ENCODE measurements around the gene SIT1.

Gene SIT1, protein sequence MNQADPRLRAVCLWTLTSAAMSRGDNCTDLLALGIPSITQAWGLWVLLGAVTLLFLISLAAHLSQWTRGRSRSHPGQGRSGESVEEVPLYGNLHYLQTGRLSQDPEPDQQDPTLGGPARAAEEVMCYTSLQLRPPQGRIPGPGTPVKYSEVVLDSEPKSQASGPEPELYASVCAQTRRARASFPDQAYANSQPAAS

DNA sequence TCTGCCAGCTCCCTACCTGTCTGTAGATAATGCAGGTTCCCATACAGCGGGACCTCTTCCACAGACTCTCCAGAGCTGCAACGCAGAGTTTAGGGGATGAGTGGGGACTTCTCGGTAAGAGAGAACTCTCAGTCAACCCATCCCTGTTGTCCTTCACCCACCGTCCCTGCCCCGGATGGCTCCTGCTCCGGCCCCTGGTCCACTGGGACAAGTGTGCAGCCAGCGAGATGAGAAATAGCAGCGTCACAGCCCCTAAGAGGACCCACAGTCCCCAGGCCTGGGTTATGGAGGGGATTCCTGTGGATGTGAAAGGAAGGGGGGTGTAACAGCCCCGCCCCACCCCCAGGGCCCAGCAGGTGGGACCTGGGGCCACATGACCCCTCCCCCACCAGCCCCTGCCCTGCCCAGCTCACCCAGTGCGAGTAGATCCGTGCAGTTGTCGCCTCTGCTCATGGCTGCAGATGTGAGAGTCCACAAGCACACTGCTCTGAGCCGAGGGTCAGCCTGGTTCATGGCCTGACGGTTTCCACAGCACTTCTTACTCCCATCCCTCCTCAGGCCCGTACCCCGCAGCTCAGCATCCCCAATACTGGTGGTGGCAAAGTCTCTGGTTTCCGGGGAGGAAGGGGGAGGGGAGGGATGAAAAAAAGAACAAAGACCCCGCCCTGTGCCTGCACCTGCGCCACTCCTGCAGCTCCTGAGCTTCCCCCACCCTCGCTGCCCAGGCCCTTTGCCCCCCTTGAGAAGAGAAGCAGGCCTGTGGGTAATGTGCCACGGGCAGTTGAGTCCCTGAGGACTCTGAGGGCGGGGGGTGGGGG lies at the start of gene SIT1:
Gene SIT1, minus strand, starts transcription at position 591 of the 818 bp plus-strand sequence. Its CDS starts 78 bp downstream, at position 513.
- TF ChIP-seq GATA2 (IDR thresholded peaks at IDR 0.05; ENCODE audit: low read depth, low read length) = no peak

DNA sequence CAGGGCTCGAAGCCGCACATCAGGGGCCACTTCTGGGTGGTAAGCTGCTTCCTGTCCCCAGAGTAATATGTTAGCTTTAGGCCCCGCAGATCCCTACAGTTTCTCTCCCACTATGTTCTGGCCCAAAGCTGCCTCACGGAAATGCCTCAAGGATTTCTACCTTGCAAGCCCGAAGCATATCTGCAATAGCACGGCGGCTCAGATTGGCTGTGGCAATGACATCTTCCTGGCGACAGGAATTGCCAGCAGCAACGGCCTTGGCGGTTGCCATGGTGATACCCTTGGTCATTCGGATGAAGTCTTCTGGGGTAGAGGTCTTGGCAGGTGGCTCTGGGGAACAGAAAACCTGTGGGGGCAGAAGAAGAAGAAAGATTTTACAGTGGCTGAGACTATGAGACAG lies 49.3 kb upstream of the SIT1 start:
- TF ChIP-seq GATA2 (IDR thresholded peaks at IDR 0.05; ENCODE audit: low read depth, low read length) (no peak), GATA3 (IDR thresholded peaks at IDR 0.05; ENCODE audit: low read depth, low read length) (no peak)

DNA sequence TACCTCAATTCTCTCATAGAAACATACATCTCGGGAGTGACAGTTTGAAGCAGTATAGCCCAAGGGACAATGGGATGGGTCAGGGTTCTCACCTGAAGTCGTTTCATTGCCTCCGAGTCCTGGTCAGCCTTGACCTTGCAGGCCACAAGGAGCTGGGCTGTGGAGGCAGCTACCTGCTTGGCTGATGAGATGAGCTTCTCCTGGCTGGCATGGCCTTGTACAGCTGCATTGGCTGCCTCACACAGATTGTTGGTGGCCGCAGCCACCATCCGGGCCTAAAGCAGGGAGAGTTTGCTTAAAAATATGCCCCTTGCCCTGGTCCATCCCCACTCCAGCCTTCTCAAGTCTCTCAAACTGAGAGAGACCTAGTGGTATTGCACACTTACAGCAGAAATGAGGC lies 47.5 kb upstream of the SIT1 start:
- TF ChIP-seq GATA3 (IDR thresholded peaks at IDR 0.05; ENCODE audit: low read depth, low read length) (no peak), GATA2 (IDR thresholded peaks at IDR 0.05; ENCODE audit: low read depth, low read length) (no peak)

DNA sequence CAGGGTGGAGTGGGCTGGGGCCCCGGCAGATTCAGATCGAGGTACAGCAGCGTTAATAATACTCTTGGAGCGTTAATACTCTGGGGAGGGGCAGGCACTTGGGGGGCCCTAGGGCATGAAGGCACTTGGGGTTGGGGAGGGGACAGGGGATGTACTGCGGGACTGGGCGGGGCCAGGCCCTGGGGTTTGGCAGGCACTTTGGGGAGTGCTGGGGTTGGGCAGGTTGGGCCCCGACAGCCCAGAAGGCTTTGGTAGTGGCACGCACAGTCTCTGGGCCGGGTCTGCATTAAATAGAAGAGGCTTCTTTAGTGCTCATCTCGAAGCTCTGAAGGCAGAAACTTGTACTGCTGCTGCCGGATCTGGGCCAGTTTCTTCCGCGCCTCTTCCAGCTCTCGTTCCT lies 46.8 kb upstream of the SIT1 start:
- no peak for TF ChIP-seq GATA2 (IDR thresholded peaks at IDR 0.05; ENCODE audit: low read depth, low read length)
- TF ChIP-seq GATA3 (IDR thresholded peaks at IDR 0.05; ENCODE audit: low read depth, low read length) = no peak

DNA sequence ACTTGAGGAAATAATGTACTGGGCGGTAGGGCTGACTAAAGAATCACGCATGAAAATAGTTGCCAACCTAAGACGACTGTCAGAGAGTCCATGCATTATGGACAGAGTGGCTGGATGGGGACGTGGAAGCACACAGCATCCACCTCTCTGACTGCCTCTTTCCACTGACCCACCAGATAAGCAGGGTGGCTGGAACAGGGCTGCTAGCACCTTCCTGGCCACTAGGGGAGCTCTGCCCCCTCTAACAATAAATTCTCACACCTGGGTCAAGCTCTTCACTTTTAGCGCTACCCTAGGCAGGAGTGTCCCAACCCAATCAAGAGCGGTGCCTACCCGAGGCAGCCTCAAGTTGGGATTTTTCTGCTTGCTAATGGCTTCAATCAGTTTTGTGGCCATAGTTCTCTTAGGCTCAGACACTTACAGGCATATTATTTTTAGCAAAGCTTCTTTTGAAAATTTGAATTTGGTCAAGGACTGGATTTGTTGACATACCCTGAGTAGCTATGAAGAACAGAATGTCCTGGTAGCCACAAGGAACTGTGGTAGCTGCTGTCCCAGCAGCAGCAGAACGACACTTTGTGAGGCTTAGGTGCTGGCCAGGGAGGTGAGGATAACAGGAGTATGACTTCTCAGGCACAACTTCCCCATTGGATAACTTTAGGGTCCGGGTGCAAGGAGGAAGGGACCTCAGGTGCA lies 45.9 kb upstream of the SIT1 start:
- TF ChIP-seq GATA2 (IDR thresholded peaks at IDR 0.05; ENCODE audit: low read depth, low read length) (no peak), GATA3 (IDR thresholded peaks at IDR 0.05; ENCODE audit: low read depth, low read length) (no peak)

DNA sequence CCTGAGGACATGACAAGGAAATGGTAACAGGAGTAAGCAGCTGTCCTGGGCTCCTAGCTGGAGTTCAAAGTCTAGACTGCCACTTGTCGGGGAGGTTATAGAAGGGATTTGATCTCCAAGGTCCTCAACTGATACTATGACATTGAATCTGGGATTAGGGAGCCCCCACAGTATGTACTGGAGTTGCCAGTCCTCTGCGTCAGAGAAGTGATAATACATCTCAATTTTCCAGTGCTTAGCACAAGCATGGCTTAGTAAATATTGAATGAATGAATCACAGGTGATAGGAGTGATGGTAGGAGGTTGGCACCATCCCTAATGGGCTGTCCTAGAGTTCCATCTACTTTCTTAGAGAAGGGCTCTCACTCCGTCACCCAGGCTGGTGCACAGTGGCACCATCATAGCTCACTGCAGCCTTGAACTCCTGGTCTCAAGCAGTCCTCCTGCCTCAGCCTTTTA lies 45.2 kb upstream of the SIT1 start:
- TF ChIP-seq GATA3 (IDR thresholded peaks at IDR 0.05; ENCODE audit: low read depth, low read length) (no peak), GATA2 (IDR thresholded peaks at IDR 0.05; ENCODE audit: low read depth, low read length) (no peak)

DNA sequence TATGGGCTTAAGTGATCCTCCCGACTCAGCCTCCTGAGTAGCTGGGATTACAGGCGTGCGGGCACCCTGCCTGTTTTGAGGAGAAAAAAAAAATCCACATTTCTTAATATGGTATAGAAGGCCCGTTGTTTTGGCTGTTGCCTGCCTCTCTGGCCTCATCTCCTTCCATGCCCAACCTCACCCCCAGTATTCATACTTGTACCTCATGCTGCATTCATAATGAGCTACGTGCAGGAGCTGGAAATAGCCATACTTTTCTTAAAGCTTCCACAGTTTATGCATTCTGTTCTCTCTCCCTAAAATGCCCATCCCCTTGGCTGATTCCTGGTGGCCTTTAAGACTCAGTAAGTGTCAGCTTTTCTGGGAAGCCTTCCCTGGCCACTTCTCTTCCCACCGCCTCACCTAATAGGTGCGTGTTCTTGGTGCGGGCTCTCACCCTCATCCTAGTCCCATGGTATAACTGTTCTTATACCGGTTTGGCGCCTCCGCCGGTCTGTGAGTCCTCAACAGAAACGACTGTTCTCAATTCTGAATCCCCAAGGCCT lies 41.1 kb upstream of the SIT1 start:
- no peak for TF ChIP-seq GATA2 (IDR thresholded peaks at IDR 0.05; ENCODE audit: low read depth, low read length)
- TF ChIP-seq GATA3 (IDR thresholded peaks at IDR 0.05; ENCODE audit: low read depth, low read length) = no peak

DNA sequence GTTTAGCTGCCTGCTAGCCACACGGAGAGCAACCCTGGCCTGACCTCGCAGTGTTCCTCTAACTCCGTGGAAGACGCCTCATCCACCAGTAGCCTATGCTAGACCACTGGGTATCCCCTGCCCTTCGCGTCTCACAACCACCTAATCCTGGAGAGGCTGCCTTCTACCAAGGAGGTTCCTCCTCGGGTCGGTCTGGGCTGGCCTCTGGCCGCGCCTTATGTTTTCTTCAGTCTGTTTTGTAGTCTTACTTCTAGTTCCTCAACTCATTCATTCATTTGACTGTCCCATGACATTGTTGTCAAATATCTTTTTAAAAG lies 40.6 kb upstream of the SIT1 start:
- TF ChIP-seq GATA3 (IDR thresholded peaks at IDR 0.05; ENCODE audit: low read depth, low read length) (no peak), GATA2 (IDR thresholded peaks at IDR 0.05; ENCODE audit: low read depth, low read length) (no peak)

DNA sequence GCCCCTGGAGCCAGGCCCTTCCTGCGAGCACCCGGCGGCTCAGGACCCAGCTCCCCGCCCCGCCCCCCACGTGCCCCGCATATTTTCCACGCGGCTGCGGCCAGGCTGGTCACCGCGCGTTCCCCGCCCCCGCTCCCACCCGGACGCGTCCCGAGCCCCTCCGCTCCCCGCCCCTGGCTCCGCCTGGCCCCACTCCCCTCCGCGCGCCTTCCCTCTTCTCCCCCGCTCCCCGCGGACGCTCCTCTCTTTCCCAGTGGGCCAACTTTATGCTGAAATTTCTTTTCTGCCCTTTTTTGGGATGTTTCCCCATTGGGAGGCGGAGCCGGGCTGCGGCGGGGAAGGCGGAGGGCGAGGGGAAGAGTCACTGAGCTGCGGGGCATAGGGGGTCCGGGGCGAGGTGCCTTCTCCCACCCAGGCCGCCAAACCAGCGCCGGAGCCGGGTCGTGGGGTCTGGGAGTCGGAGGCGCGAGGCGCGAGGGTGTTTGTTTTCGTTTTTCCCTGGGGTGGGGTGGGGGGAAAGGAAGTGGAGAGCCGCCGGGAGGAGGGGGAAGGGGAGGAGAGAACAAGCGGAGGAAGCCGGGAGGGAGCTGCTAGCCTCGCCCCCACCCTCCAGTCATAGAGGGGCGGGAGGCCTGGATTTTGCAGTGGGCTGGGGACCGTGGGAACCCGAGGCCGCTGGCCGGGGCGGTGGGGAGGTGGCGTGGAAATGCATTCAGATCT lies 40.0 kb upstream of the SIT1 start:
- TF ChIP-seq GATA2 (IDR thresholded peaks at IDR 0.05; ENCODE audit: low read depth, low read length) = no peak
- no peak for TF ChIP-seq GATA3 (IDR thresholded peaks at IDR 0.05; ENCODE audit: low read depth, low read length)

DNA sequence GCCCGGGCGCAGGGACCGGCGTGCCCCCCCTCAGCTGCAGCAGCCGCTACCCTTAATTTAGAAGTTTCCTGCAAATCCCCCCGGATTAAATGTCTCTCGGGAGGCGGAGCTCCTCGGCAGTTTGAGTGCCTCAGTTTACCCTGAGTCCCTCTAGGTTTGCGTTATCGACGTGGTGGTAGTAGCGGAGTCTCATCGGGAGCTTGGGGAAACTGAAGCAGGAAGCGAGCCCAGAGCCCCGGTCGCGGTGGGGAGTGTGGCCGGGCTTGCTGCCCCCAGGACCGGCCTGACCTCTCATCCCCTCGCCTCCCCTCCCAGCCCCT lies 39.5 kb upstream of the SIT1 start:
- TF ChIP-seq GATA3 (IDR thresholded peaks at IDR 0.05; ENCODE audit: low read depth, low read length) = no peak
- TF ChIP-seq GATA2 (IDR thresholded peaks at IDR 0.05; ENCODE audit: low read depth, low read length) = no peak

DNA sequence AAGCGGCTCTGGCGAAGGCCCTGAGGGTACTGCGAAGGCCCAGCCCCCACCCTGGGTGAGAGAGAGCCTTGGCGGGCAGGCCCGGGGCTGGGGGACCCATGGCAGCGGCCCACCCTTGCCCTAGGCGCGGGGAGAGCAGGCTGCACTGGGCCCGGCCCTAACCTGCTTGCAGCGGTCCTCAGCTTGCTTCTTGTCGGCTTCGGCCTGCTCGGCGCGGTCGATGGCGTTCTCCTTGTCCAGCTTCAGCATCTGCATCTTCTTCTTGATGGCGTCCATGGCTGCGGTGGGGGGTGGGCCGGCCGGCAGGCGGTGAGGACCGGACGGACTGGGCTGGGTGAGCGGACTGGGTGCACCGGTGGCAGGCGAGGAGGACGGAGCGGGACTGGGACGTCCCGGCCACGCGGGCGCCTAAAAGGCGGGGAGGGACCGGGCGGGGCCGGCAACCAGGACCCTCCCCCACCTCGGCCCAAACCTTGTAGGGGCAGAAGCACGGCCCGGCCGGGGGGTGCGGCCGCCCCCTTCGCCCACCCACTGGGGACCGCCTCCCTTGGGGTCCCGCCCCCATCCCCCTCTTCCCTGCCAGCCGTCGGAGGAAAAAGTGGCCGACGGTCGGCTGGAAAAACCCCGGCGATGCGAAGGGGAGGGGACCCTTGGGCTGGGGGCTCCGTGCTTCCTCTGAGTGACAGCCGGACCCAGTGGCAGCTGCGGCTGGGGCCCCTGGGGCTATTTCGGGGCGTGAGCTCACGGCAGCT lies 39.0 kb upstream of the SIT1 start, which contains the start of gene TPM2:
Gene TPM2, minus strand, starts transcription at position 384 of the 752 bp plus-strand sequence. Its CDS starts 108 bp downstream, at position 276.
- TF ChIP-seq GATA2 (IDR thresholded peaks at IDR 0.05; ENCODE audit: low read depth, low read length) (no peak), GATA3 (IDR thresholded peaks at IDR 0.05; ENCODE audit: low read depth, low read length) (no peak)

DNA sequence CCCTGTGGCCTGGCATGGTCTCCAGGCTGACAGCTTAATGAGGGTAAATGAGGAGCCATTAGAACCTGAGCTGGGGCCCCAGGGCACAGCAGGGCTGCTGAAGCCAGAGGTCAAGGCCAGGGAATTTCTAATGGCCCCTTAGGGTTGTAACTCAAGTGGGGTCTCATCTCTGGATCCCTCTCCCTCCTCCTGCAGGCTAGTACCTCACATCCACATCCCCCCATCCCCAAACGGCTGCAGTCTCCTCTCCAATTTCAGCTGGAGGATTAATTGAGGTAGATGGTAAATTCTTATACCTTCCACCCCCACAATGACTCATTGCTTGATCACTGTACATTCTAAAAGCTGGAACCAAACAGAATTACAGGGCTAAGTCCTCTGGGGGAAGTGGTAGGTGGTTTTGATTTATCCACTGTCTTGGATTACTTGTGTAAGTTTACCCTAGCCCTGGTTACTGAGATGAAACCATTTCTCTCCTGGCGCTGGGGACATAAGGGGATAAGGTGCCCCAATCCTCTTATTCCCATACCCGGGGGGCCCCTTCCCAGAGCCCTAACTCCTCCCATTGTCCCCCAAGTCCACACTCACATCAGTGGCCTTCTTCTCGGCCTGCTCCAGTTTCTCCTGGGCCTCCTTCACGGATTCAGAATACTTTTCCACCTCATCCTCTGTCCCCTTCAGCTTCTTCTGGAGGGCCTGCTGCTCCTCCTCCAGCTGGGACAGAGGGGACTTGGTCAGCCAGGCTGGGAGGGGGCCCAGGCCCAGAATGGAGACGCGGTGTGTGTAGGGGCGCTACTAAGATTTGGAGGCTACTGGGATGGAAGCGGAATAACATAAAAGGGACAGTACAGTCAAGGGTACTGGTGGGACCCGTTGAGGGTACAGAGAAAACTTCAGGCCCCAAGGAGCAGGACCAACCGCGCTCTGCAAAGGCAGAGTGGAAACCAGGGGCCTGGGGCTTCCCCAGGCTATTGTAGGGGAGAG lies 38.1 kb upstream of the SIT1 start:
- TF ChIP-seq GATA2 (IDR thresholded peaks at IDR 0.05; ENCODE audit: low read depth, low read length) (no peak), GATA3 (IDR thresholded peaks at IDR 0.05; ENCODE audit: low read depth, low read length) (no peak)

Measured in SH-SY5Y (cell line).